Putamen (tissue), 1 donor: ENCODE data around the gene UBAC1.
"Not testable (repeated sequence)": the region's sequence is repeated elsewhere in the genome, so short reads cannot be mapped to it uniquely, and the experiment has no call there.

ENCODE experiments used
- DNase-seq: peaks from one replicate; pipeline ENCODE4 v3.0.0-alpha.2; 2016; ENCODE audit warnings: low spot score

Gene UBAC1

DNA sequence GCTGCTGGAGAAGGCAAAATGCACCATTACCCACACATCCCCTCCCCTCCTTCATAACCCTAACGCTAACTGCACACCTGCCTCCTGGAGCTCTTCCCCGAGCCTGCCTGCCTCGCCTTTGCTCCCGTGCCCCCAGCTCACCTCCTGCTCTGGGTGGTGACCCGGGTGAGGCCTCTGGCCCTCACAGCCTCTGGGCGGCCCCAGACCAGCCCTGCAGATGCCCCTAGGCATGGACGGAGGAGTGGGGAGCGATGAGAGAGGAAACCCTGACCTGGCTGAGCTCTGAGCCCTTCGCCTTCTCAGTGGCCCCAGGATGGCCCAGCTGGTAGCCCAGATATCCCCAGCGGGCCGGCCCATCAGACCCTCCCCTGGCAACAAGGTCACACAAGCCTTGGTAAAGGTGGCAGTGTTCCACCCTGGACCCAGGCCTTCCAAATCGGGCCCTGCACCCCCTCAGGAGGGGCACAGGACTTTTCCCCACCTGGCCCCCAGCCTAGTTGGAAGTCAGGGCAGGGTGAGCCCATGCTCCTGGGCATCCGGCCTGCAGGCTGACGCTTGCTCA is 39.3 kb downstream of the UBAC1 start:
- DNase-seq: no peak

DNA sequence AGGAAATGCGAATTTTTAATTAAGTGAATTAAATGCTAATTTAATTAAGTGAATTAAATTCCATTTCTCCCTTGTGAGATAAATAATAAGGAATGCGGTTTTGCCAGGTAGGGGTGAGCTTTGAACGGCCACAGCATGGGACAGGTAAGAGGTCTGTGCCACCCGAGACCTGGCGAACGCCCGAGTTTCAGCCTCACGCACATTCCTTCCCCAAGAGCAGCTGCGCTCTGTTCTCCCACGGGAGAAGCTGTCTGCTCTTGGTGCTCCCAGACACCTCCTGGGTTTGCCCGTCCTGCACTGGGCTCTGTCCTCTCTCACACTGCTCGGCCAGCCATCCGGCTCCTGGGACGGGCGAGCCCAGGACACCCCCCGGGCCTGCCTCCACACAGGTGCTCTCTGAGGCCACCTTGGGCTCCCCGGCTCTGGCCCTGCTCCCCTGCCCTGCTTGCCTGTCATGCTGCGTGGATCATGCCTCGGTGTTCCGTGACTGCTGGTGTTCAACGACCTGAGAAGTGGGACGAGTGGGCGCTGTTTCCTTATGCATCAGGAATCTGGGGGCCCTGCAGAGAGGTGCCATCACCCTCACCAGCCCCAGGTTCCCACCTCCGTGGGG is 40.1 kb downstream of the UBAC1 start:
- DNase-seq: peak; percentile 54

DNA sequence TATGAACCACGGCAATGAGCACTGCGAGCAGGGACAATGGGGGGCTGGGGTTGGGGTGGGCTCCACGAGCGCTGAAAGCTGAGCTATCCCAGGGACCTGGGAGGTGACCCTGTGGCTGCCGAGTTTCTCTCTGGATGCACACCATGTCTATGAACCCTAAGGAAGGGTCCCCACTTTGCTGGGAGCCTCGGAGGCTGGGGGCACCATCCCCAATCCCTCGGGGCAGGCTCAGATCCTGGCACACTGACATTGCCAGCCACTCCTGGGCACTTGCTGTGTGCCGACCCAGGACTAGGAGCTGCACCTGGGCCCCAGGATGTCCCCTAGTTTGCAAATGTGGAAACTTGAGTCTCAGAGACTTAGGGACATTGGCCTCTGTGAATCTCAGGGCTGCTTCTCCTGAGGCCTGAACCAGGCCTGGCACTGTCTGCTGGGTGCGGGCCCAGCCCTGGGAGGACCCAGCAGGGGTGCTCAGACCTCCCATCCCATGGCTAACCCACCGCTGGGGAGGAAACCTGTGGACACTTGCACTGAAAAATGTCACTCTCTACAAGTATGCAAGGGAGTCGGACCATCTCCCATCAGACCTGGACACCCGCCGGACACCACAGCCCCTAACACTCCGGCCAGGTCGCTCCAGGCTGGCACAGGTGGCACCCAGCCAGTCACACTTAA is 40.8 kb downstream of the UBAC1 start:
- no peak for DNase-seq

DNA sequence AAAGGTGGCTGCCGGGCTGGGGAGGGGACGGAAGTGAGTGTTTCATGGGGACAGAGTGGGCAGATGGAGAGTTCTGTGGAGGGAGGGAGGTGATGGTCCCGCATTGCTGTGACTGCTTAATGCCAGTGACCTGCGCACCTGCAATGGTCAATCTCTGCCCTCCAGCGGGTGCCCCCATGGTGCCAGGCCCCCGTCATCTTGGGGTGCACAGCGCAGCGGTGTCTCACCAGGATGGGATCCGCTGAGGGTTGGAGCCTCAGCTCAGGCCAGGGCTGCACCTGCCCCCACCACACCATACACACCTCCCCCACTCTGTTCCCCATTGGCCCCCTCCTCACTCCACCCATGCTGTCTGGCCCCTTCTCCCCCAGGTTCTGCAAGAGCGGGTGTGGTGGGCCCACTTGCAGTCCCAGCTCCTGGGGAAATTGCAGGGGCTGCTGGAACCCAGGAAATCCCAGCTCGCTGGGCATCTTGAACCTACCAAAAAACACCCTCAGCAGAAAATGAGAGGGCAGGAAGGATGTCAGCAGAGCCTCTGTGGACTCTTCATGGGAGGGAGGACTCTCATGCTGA is 41.8 kb downstream of the UBAC1 start:
- no peak for DNase-seq

DNA sequence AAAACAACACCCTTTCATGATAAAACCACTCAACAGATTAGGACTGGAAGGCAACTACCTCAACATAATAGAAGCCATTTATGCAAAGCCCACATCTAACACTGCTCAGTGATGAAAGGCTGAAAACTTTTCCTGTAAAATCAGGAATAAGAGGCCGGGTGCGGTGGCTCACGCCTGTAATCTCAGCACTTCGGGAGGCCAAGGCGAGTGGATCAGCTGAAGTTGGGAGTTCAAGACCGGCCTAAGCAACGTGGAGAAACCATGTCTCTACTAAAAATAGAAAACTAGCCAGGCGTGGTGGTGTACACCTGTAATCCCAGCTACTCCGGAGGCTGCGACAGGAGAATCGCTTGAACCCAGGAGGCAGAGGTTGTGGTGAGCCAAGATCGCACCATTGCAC is 44.9 kb downstream of the UBAC1 start:
- DNase-seq: not testable (repeated sequence)

DNA sequence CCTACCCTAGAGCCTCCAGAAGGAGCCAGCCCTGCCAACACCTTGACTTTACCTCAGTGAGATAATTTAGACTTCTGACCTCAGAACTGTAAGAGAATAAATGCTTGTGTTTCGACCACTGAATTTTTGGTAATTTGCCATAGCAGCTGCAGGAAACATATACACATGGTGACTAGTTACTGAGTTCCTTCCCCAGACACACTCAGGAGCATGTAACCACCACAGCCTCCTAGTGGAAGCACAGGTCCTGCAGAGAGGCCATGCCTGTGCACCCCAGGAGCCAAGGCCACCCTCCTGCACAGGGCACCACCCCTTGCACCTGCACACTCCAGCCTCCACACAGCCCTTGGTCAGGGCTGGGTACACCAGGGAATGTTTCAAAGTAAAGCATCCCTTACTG is 46.3 kb downstream of the UBAC1 start:
- no peak for DNase-seq

DNA sequence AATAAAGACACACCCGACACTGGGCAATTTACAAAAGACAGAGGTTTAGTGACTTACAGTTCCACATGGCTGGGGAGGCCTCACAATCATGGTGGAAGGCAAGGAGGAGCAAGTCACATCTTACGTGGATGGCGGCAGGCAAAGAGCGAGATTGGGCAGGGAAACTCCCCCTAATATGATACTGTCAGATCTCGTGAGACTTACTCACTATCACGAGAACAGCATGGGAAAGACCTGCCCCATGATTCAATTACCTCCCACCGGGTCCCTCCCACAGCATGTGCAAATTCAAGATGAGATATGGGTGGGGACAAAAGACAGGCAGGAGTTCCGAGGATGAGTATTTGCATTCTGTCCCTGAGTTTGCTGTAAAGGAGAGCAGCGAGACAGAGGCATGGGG is 49.9 kb downstream of the UBAC1 start:
- not testable (repeated sequence) for DNase-seq

DNA sequence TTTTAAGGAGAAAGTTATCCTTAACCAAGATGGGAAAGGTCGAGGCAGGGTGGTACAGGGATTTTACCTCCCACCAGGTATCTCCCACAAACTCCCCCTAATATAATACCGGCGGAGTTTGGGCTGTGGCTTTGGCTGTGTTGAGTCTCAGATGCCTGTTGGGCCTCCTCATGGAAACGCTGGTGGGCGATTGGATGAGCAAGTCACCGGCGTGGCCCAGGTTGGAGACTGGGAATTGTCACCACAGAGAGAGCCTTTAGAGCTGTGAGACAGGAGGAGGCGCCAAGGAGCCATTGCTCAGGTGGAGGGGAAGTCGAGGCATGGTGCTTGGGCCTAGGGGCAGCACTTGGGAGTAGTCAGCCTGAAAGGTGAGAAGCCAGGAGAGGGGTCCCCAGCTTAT is 50.4 kb downstream of the UBAC1 start:
- no peak for DNase-seq

DNA sequence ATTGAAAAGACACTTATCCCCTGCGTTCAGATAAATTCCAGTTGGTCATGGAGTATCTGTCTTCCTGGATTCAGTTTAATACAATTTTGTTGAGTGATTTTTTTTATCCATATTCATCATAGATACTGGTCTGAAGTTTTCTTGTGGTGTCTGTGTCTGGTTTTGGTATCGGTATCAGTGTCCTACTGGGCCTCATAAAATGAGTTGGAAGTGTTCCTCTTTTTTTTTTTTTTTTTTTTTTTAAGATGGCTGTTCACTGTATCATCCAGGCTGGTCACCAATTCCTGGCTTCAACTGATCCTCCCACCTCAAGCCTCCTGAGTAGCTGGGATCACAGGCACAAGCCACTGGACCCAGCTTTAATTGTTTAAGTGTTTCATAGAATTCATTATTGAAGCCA is 51.0 kb downstream of the UBAC1 start:
- no peak for DNase-seq

DNA sequence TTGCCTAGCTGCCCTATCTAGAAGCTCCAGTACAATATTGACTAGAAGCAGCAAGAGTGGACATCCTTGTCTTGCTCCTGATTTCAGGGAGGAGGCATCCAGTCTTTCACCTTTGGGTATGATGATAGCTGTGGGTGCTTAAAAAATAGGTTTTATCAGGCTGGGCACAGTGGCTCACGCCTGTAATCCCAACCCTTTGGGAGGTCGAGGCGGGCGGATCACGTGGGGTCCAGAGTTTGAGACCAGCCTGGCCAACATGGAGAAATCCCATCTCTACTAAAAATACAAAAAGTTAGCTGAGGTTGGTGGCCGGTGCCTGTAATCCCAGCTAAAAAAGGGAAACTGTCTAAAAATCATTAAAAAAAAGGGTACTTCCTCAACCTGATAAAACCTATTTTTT is 51.8 kb downstream of the UBAC1 start:
- DNase-seq: no peak

DNA sequence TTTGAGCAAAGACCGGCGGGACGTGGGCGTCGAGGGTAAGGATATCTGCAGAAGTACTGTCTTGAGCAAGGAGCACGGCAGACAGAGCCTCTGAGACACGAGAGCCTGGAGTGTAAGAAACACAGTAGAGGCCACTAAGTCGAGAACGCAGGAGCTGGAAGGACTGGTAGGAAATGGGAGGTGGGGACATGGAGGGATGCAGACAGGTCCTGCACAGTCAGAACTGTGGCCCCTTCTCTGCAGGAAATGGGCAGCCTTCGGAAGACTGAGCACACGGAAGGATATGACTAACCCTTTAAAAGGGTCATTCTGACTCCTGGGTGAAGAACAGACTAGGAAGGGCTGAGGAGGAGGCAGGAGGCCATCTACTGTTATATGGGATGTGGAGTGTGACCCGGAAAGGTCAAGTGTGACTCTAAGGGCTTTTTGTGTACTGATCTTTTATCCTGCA is 52.4 kb downstream of the UBAC1 start:
- no peak for DNase-seq

DNA sequence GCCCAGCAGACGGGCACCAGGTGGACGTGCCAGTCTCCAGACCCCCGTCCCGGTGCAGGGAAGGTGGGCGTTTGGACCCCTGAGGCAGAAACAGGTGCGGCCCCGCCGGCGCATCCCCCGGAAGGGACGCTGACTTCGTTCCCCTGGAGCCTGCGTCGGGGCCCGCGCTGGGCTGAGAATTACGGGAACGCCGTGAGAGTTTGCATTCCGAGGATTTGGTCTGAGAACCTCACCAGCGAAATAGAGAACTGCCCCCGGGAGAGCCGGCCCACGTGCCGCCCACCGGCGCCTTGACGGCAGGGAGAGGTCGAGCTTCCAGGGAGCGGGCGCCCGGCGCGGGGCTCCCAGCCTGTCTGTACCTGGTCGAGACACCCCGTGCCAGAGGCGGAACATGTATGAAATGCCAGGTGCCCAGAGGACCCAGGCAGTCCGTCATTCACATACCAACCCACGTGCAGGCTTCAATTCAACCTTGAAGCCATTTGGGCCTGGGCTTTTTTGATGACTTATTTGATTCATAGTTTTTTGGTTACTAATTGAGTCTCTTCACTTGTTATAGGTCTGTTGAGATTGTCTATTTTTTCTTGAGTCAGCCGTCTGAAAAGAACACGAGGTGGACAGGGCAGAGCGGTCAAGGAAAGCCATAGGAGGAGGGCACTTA is 53.0 kb downstream of the UBAC1 start:
- DNase-seq: no peak

DNA sequence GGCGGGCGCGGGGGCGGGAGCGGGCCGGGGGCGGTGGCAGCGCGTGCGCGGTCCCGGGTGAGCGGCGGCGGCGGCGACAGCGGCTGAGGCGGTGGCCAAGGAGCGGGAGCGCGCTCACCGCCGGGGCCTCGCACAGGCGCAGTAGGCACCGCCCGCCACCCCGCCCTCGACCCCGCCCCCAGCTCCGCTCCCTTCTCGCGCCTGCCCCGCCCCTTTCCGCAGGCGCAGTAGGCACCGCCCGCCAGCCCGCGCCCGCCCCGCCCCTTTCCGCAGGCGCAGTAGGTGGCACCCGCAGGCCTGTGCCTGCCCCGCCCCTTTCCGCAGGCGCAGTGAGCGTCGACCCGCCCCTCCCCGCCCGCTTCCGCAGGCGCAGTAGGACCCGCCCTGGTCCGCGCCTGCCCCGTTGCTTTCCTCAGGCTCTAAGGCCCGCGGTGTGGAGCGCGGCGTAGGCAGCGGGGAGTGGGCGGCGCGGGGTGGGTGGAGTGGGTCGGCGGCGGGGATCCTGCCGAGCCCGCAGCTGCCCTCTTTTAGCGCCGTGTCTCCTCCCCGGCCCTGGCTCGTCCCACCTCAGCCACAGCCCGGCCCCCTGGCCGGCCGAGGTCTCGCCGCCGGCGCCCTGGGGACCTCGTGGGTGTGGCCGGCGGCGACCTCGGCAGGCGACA is 53.6 kb downstream of the UBAC1 start, which contains the start of gene CAMSAP1:
CAMSAP1 (minus strand) TSS at position 116 of the 662 bp plus-strand sequence. CDS start 387 bp downstream, outside the sequence.
- peak; percentile 93 for DNase-seq

DNA sequence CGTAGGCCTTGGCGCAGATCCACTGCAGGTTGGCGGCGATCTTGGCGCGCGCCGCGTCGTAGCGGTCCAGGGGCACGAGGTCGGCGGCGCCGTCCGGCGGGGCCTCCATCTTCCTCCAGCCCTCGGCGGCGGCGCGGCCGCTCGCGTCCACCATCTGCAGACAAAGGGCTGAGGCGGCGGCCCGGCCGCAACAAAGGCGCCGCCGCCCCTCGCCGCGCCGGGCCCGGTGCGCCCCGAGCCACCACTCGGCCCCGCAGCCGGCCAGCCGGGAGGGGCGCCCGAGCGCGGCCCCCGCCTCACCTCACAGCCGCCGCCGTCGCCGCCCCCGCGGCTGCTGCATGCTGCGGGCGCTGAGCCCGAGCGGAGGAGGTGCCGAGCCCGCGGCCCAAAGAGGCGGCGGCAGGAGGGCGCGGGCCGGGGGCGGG is 54.2 kb downstream of the UBAC1 start:
- DNase-seq: no peak

DNA sequence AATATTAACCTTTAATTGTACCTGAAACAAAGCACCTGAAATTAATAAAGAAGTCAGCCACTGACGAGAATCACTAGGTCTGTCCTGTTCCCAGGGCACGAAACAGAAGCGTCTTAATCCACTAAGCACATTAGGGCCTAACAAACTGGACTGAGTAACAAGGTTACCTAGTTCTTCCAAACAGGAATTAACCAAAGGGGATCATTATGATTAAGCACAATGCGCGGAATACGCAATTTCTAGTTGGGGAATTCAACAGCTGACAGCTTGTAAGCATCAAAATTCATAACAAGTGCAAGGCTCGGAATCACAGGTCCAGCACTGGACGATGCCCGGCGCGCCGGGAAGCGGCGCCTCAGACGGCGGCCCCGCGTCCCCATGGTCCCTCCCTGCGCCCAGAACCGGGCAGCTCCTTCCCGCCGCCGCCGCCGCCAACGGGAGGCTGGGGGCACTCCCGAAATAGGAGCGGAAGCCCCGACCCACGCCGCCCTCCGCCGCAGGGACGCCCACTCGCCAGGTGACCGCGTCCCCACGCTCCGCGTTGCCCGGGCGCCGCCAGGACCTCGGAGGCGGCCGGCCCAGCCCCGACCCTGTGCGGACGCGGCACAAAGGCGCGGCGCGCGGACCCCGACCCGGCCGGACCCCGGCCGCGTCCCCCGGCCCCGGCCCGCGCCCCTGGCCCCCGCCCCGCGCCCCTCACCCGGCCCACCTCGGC is 54.7 kb downstream of the UBAC1 start:
- no peak for DNase-seq

DNA sequence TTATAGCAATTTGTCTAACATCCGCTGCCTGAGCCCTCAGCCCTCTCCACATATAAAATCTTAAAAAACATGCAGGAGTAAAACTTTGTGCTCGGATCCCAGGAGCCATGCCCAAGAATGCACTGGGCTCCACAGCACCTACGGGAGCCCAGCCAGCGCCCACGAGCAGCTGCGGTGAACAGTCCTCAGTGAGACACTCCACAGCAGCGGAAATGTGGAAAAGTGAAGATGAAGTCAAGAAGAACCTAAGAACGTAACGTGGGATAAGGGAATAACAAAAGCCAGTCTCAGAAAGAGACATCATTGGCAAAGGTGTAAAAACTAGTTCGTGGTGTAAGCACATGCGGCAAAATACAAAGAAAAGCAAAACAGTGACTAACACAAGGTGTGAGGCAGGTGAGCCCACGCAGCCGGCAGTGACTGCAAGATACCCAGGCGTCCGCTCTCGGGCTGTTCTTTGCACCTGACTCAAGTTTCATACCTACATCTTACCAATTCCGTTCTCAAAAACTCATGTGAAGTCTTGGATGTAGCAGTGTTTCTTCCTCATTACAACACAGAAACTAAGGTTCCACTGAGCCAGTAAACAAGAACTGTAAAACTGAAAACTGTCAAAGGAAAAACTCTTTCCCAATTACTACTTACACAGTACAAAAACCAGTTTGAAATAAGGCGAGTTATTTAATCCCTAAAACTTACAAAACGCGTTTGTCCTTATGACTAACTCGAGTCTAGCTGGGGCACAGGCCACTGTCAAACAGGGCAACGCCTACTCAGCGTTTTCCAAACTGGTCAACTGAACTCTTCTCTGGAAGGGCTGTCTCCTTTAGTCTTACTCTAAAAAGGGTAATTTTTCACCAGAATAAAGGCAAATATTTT is 55.6 kb downstream of the UBAC1 start:
- DNase-seq: no peak

DNA sequence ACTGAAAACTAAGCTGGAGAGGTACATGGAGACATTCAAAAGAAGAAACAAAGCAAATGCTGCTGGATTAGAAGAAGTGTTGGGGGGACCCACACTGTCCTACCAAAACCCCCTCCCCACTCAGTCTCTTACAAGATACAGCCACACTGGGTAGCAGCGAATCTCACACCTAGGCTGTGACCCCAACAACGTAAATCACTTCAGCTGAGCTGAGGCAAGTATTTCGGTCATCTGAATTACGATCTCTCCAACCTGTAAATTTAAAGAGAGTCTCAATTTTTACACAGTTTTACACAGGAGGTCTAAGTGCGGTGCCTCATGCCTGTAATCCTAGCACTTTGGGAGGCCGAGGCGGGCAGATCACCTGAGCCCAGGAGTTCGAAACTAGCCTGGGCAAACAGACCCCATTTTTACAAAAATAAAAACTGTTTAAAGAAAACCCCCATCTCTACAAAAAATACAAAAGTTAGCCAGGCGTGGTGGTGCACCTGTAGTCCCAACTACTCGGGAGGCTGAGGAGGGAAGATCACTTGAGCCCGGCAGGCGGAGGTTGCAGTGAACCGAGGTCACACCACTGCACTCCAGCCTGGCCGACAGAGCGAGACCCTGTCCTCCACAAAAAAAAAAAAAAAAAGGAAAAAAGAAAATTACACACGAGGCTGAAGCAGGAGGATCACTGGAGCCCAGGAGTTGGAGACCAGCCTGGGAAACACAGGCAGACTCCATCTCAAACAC is 57.2 kb downstream of the UBAC1 start:
- DNase-seq: no peak

DNA sequence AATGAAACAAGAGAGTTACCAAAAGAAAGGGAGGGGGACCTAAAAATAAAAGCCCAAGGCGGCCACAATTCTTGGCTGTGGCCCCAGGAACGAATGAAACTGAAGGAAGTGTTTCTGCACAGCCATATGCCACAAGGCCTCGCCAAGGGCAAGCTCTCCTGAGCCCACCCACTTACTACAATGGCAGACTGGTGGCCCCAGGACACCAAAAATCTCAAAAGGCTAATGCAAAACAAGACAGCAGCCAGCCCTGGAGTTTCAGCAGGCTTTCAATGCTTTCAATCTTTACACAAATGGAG is 57.9 kb downstream of the UBAC1 start:
- DNase-seq: no peak

DNA sequence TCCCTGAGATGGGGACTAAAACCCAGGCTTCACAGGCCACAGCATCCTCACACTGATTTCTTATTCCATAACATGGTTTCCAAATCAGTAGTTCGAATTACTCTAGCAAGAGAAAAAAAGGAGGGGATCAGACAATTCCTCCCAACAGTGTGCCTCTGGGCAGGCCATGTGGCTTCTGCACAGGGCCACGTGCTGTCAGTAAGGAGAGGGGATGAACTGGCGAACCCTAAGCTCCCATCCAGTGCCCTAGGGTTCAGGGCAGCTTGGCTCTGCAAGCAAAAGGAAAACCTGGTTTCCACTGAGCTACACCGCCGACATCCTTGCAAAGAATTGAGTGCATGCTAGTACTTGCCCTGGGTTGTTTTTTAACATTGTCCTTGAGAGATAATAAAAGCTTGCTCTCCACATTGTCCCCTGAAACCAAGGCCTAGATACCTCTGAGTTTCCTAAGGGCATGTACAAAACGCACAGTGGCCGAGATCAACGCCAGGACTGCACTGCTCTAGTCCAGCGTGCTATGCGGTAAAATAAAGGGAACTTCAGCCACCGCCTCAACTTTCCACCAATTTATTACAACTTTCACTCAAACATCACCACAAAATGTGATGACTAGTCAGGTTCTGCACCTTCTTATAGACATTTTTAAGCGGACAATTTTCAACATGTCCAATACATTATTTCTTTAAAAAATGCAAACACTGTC is 58.4 kb downstream of the UBAC1 start:
- no peak for DNase-seq
